ENCODE data around the gene CDK19.

CDK19 gene

DNA sequence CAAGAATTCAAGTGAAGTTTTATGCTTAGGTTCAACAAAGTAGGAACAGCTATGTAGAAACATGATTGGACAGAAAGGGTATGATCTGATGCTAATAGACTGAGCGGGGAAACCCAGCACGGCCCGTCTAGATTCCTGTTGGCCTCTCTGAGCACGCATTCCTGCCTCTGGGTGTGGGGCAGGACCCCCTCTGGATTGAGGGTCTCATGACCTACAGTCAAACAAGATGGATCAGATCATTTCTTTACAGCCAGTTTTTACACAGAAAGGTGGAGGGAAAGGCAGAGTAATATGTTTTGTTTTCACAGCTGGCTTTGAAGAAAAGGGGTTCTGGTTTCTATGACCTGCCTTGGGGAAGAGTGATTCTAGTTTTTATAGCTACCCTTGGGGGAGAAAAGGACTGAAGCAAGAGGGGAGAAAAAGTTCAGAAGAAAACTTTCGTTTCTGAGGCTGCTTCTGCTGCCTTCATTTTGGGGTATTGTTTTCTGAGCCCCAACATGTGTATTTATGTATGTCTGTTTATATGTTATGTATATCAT is 239.3 kb downstream of the CDK19 start:
- Histone ChIP-seq H3K4me3 (ENCODE audit: severe bottlenecking) (no peak overlapping the region), H3K27me3 (ENCODE audit: insufficient read depth, poor library complexity, severe bottlenecking) (no peaks in the 10 kb centered on the region), H3K9me3 (ENCODE audit: severe bottlenecking) (no peaks in the 10 kb centered on the region), H3K4me1 (ENCODE audit: insufficient read depth, poor library complexity, severe bottlenecking) (no peaks in the 10 kb centered on the region), H3K27ac (ENCODE audit: poor library complexity, severe bottlenecking) (no peak overlapping the region), H3K36me3 (ENCODE audit: low read depth) (no peaks in the 10 kb centered on the region)
- ATAC-seq (ENCODE audit: low read depth) (no peak), DNase-seq (ENCODE audit: low spot score) (no peak)
- TF ChIP-seq, protein P1, sequence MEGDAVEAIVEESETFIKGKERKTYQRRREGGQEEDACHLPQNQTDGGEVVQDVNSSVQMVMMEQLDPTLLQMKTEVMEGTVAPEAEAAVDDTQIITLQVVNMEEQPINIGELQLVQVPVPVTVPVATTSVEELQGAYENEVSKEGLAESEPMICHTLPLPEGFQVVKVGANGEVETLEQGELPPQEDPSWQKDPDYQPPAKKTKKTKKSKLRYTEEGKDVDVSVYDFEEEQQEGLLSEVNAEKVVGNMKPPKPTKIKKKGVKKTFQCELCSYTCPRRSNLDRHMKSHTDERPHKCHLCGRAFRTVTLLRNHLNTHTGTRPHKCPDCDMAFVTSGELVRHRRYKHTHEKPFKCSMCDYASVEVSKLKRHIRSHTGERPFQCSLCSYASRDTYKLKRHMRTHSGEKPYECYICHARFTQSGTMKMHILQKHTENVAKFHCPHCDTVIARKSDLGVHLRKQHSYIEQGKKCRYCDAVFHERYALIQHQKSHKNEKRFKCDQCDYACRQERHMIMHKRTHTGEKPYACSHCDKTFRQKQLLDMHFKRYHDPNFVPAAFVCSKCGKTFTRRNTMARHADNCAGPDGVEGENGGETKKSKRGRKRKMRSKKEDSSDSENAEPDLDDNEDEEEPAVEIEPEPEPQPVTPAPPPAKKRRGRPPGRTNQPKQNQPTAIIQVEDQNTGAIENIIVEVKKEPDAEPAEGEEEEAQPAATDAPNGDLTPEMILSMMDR (IDR thresholded peaks at IDR 0.05; ENCODE audit: poor library complexity, severe bottlenecking) = no peak

- Histone ChIP-seq H3K36me3 (ENCODE audit: low read depth) (no peaks in the 10 kb centered on the region), H3K9me3 (ENCODE audit: severe bottlenecking) (no peaks in the 10 kb centered on the region), H3K27ac (ENCODE audit: poor library complexity, severe bottlenecking) (no peak overlapping the region), H3K4me3 (ENCODE audit: severe bottlenecking) (no peak overlapping the region), H3K4me1 (ENCODE audit: insufficient read depth, poor library complexity, severe bottlenecking) (no peaks in the 10 kb centered on the region), H3K27me3 (ENCODE audit: insufficient read depth, poor library complexity, severe bottlenecking) (no peaks in the 10 kb centered on the region)
- TF ChIP-seq, protein P1 (IDR thresholded peaks at IDR 0.05; ENCODE audit: poor library complexity, severe bottlenecking) = no peak
- ATAC-seq (ENCODE audit: low read depth) (no peak), DNase-seq (ENCODE audit: low spot score) (no peak)
Observed at GRCh38 chr6:110574817-110575216, 240.5 kb downstream of the CDK19 start.

DNA sequence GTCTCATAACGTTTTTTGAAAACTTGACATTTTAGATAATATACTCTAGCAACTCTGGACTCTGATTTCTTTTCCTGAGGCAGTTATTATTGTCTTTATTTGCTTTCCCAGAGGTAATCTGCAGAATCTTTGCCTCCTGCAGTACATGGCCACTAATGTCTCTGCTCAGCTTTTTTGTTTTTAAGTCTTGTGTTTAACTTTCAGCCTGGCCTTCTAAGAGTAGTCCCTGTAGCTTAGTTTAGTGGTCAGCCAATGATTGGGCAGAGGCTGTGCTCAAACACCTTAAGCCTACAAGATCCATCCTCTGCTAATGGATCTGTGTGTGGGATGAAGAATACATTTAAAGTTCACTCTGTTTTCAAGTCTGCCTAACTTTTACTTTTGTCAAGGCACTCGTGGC is 241.7 kb downstream of the CDK19 start:
- no peaks in the 10 kb centered on the region for H3K9me3 ChIP-seq (ENCODE audit: severe bottlenecking)
- H3K4me1 ChIP-seq (ENCODE audit: insufficient read depth, poor library complexity, severe bottlenecking) = no peaks in the 10 kb centered on the region
- no peaks in the 10 kb centered on the region for H3K27me3 ChIP-seq (ENCODE audit: insufficient read depth, poor library complexity, severe bottlenecking)
- DNase-seq (ENCODE audit: low spot score) = no peak
- H3K4me3 ChIP-seq (ENCODE audit: severe bottlenecking) = no peak overlapping the region
- H3K27ac ChIP-seq (ENCODE audit: poor library complexity, severe bottlenecking) = no peak overlapping the region
- ATAC-seq (ENCODE audit: low read depth) = no peak
- TF ChIP-seq, protein P1 (IDR thresholded peaks at IDR 0.05; ENCODE audit: poor library complexity, severe bottlenecking) = no peak
- H3K36me3 ChIP-seq (ENCODE audit: low read depth) = no peaks in the 10 kb centered on the region

- no peaks in the 10 kb centered on the region for H3K4me1 ChIP-seq (ENCODE audit: insufficient read depth, poor library complexity, severe bottlenecking)
- TF ChIP-seq, protein P1 (IDR thresholded peaks at IDR 0.05; ENCODE audit: poor library complexity, severe bottlenecking) = no peak
- ATAC-seq (ENCODE audit: low read depth) = no peak
- H3K27ac ChIP-seq (ENCODE audit: poor library complexity, severe bottlenecking) = no peak overlapping the region
- H3K36me3 ChIP-seq (ENCODE audit: low read depth) = no peaks in the 10 kb centered on the region
- no peaks in the 10 kb centered on the region for H3K27me3 ChIP-seq (ENCODE audit: insufficient read depth, poor library complexity, severe bottlenecking)
- no peaks in the 10 kb centered on the region for H3K9me3 ChIP-seq (ENCODE audit: severe bottlenecking)
- no peak overlapping the region for H3K4me3 ChIP-seq (ENCODE audit: severe bottlenecking)
- no peak for DNase-seq (ENCODE audit: low spot score)
Observed at GRCh38 chr6:110573136-110573535, 242.1 kb downstream of the CDK19 start.

- TF ChIP-seq, protein P1 (IDR thresholded peaks at IDR 0.05; ENCODE audit: poor library complexity, severe bottlenecking) = no peak
- DNase-seq (ENCODE audit: low spot score) = no peak
- Histone ChIP-seq H3K4me1 (ENCODE audit: insufficient read depth, poor library complexity, severe bottlenecking) (no peaks in the 10 kb centered on the region), H3K4me3 (ENCODE audit: severe bottlenecking) (no peak overlapping the region), H3K36me3 (ENCODE audit: low read depth) (no peaks in the 10 kb centered on the region), H3K27me3 (ENCODE audit: insufficient read depth, poor library complexity, severe bottlenecking) (no peaks in the 10 kb centered on the region), H3K9me3 (ENCODE audit: severe bottlenecking) (no peaks in the 10 kb centered on the region), H3K27ac (ENCODE audit: poor library complexity, severe bottlenecking) (no peak overlapping the region)
- ATAC-seq (ENCODE audit: low read depth) = no peak
Observed at GRCh38 chr6:110567957-110568696, 247.1 kb downstream of the CDK19 start.
